ENCODE results near the gene KIAA0930.

KIAA0930 gene

DNA sequence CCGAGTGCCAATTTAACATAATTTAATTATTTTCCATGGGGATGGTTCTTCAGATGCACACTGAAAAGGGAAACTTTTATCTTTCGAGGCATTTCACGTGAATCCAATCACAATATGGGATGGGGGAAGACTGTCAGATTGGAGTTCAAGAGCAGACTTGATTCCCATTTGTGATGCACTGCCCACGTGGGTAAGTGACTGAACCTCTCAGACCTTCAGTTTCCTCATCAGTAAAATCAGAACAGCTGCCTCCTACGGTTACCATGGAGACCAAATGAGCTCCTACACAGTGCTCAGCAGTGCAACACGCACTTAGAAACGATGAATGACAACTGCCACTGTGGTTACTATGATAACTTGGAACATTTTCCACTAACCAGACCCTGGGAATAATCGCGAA lies 21.7 kb downstream of the KIAA0930 start:
- DNase-seq (ENCODE audit: low read depth) = no peak
- no peak overlapping the region for H3K4me3 ChIP-seq (ENCODE audit: low read length)
- no peak for TF ChIP-seq CTCF (conservative IDR thresholded peaks at IDR 0.05; ENCODE audit: low read depth, low read length)

- TF ChIP-seq CTCF (conservative IDR thresholded peaks at IDR 0.05; ENCODE audit: low read depth, low read length) = no peak
- no peak overlapping the region for H3K4me3 ChIP-seq (ENCODE audit: low read length)
Observed at GRCh38 chr22:45217806-45218205, 22.9 kb downstream of the KIAA0930 start.

DNA sequence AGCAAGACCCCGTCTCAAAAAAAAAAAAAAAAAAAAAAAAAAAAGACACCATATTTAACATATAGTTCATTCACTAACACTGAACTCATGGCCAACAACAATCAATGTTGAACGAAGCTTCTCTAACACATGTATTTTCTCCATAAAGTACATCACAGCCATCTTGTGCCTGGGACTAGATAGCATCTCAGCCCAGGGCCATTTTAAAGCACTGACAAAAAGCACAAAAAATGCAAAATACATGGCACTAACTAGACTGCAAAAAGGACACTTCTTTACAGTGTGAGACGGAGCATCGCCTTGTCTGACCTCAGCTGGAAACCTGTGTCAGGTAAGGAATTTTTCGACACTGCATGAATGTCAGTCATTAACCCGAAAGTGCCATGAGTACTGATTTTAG lies 23.3 kb downstream of the KIAA0930 start:
- no peak overlapping the region for H3K4me3 ChIP-seq (ENCODE audit: low read length)
- TF ChIP-seq CTCF (conservative IDR thresholded peaks at IDR 0.05; ENCODE audit: low read depth, low read length) = no peak
- no peak for DNase-seq (ENCODE audit: low read depth)

More at GRCh38 chr22:45217806-45218205, 22.9 kb downstream of the KIAA0930 start:
- no peak for DNase-seq (ENCODE audit: low read depth)

DNA sequence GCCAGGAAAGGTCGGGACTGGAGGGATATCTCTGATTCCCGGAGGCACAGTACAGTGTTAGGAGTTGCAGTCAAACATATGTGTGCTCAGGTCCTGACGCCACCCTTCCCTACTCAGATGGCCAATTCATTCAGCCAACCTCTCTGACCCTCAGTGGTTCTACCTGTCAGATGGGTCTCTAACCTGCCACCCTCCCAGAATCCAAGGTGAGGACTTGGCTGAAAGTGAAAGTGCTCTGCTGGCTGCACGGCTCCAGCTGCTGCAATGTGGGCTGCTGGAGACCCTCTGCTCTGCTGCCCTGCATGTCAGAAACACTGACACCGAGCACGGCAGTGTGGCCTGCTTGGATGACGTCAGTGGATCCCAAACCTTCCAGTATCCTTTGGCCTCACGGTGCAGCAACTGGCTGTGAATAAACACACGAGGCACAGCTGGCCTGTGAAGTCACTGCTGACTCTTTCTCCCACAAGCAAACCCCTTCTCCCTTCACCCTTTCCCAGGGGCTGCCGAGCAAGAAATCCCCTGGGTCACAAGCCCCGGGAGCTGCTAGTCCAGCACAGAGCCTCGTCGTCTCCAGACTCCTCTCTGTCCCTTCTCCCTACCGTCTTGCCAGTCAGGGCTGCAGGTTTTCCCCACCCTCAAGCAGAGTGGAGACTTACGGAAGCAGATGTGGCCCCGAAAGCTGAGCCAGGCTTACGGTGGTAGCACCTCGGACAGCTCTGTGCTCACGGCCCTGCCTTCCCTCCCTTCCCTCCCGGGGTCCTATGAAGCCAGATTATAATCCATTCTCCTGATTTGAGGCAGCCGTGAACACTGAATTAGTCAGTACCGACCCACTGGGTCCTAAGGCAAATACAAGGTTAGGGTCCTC lies 24.3 kb downstream of the KIAA0930 start:
- no peak for DNase-seq (ENCODE audit: low read depth)
- H3K4me3 ChIP-seq (ENCODE audit: low read length) = no peak overlapping the region

DNA sequence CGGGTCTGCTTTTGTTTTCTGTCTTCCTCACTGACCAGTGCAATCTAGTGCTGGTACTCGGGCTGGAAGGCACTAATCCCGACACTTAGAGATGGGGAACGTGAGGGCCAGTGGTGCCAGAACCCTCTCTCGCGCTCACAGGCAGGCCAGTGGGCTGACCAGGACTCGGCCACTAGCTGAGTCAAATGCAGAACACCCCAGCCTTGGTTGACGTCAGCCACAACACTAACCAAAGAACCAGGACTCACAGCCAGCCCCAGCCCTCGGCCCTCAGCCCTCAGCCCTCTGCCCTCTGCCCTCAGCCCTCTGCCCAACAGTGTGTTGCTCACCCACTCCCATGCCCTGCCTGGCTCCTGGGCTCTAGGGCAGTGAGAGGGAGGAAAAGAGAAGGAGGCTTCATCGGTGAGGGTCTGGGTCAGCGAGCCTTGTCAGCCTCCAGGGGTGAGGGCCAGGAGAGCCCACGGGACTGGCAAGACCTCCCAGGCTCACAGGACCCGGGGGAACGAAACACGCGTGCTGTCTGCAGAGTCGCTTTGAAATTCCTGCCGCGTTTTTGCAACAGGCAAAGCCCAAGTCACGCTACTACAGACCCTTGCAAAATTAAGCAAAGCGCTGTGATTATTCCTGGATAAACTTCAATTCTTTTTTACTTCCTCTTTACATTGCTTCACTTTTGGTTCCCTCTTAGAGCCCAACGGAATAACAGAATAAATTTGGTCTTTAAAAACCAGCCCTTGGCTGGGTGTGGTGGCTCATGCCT lies 27.5 kb downstream of the KIAA0930 start:
- TF ChIP-seq CTCF (conservative IDR thresholded peaks at IDR 0.05; ENCODE audit: low read depth, low read length) = no peak
- H3K4me3 ChIP-seq (ENCODE audit: low read length) = peak overlapping the region; percentile 19
- no peak for DNase-seq (ENCODE audit: low read depth)

More for the DNA sequence above, 24.3 kb downstream of the KIAA0930 start:
- no peak for TF ChIP-seq CTCF (conservative IDR thresholded peaks at IDR 0.05; ENCODE audit: low read depth, low read length)

DNA sequence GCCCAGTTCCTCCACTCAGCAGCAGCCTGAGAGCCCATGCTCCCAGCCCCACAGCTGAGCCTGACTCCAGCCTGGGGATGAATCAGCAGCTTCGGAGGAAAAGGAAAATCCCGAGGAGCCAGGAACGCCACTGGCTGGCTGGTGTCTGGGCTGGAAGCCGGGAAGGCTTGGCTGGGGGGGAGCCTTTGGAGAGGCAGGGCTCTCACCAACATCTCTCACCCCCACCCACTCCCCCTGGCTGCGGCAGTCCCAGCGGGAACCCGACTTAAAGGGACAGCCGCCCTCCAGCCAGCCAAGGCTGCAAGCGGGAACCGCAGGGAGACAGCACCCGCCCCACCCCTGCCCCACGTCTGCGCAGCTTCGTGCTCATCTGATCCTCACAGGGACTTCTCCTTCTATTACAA lies 28.4 kb downstream of the KIAA0930 start:
- H3K4me3 ChIP-seq (ENCODE audit: low read length) = peak overlapping the region; percentile 19
- peak; percentile 13 for TF ChIP-seq CTCF (conservative IDR thresholded peaks at IDR 0.05; ENCODE audit: low read depth, low read length)
- DNase-seq (ENCODE audit: low read depth) = peak; percentile 47
